K562 (cell line): Measurements from ENCODE around the gene IRAG1. TPM values are rescaled to one million over a fixed set of nuclear protein-coding genes. Genes with fewer than 3 reads are reported as not detected.

Experiments used
- ATAC-seq: fragments of 200-7000 bp; cut with Tn5 transposase; 3 replicates; pipeline ENCODE4 v1.9.1; 2020; ENCODE audit warnings: moderate library complexity
- BruUV-seq: library from RNA; stranded (reverse); fragments of 400-500 nt; replicated peaks from 2 replicates; lab custom pipeline; 2021; lab: Mats Ljungman, UMichigan
- CTCF ChIA-PET: fragments of 300-600 bp; formaldehyde crosslinking; extraction: SDS; loops from one replicate; lab custom pipeline; 2021; ENCODE audit warnings: low intra/inter-chr PET ratio; lab: Yijun Ruan, JAX
- POLR2A ChIA-PET: fragments of 300-600, 350-650 bp; sonication (Branson Sonifier 250); formaldehyde crosslinking; extraction: SDS; loops from one replicate; lab custom pipeline; 2021; ENCODE audit warnings: antibody characterized with exemption, inconsistent platforms; lab: Yijun Ruan, JAX
- DNase-seq, 4 experiments: peaks; one replicate each; pipeline versions ENCODE4 v3.0.0 to v3.0.0-alpha.2; 2011 to 2018; ENCODE audit warnings: low spot score in 3 of 4, mixed read lengths in 3 of 4; ENCODE audit errors: extremely low read depth in 1 of 4
- FAIRE-seq: peaks from 2 replicates; lab custom pipeline; 2011; peaks lifted over from hg19 to GRCh38; lab: Jason Lieb, UNC
- H2AFZ ChIP-seq: 2 replicates; pipeline ENCODE4 v1.6.0; 2011; ENCODE audit warnings: low read depth, low read length, control low read depth, inconsistent platforms
- H3K27ac ChIP-seq: fragments of 200-600 bp; 3 replicates; pipeline ENCODE4 v1.8.0; 2011; ENCODE audit warnings: low read depth, mild to moderate bottlenecking, control low read depth, inconsistent platforms, low read length, moderate library complexity, mixed read lengths; ENCODE audit errors: extremely low read depth
- H3K27me3 ChIP-seq, 2 experiments: fragments of 300-600 bp in 1 of 2; 2 replicates in 1 of 2; 3 replicates in 1 of 2; pipeline versions ENCODE4 v1.6.0 to v1.8.0; 2011; ENCODE audit warnings: inconsistent platforms in 2 of 2, low read length in 2 of 2, mild to moderate bottlenecking in 1 of 2, mixed read lengths in 1 of 2, moderate library complexity in 1 of 2; ENCODE audit not compliant: control insufficient read depth in 2 of 2, insufficient read depth in 2 of 2
- H3K36me3 ChIP-seq: fragments of 300-600 bp; 3 replicates; pipeline ENCODE4 v1.8.0; 2011; ENCODE audit warnings: mild to moderate bottlenecking, low read length, inconsistent platforms; ENCODE audit not compliant: control insufficient read depth, insufficient read depth
- H3K4me1 ChIP-seq, 2 experiments: fragments of 200-600 bp in 1 of 2; replicated peaks in 1 of 2; 2 replicates in 1 of 2; 3 replicates in 1 of 2; pipeline versions ENCODE4 v1.5.1 to v1.8.0; 2011; ENCODE audit warnings: inconsistent platforms in 2 of 2, low read length in 2 of 2, mild to moderate bottlenecking in 1 of 2, mixed read lengths in 1 of 2, moderate library complexity in 1 of 2; ENCODE audit not compliant: control insufficient read depth in 2 of 2, insufficient read depth in 2 of 2
- H3K4me2 ChIP-seq: 2 replicates; pipeline ENCODE4 v1.6.1; 2011; ENCODE audit warnings: low read length, control low read depth, inconsistent platforms, mixed read lengths; ENCODE audit not compliant: insufficient read depth
- H3K4me3 ChIP-seq: fragments of 200-600 bp; sonication (generic), shearing (Covaris generic); 2 replicates; pipeline ENCODE4 v1.5.1; 2016; ENCODE audit warnings: control low read depth, inconsistent platforms
- H3K79me2 ChIP-seq: fragments of 200-600 bp; 3 replicates; pipeline ENCODE4 v1.8.0; 2011; ENCODE audit warnings: low read length, inconsistent platforms; ENCODE audit not compliant: control insufficient read depth, insufficient read depth
- H3K9ac ChIP-seq, 2 experiments: 2 replicates each; pipeline versions ENCODE4 v1.6.0 to v1.6.1; 2011; ENCODE audit warnings: low read depth in 2 of 2, low read length in 2 of 2, control low read depth in 1 of 2, inconsistent platforms in 1 of 2, mild to moderate bottlenecking in 1 of 2, mixed read lengths in 1 of 2; ENCODE audit not compliant: insufficient read depth in 1 of 2
- H3K9me1 ChIP-seq: one replicate; pipeline ENCODE4 v1.6.0; 2011; ENCODE audit warnings: inconsistent platforms, mild to moderate bottlenecking, low read length, moderate library complexity; ENCODE audit not compliant: control insufficient read depth, insufficient read depth
- H3K9me3 ChIP-seq: replicated peaks from 2 replicates; pipeline ENCODE4 v1.5.1; 2011; ENCODE audit warnings: low read depth, low read length, inconsistent platforms; ENCODE audit not compliant: control insufficient read depth, insufficient read depth
- H4K20me1 ChIP-seq: replicated peaks from 2 replicates; pipeline ENCODE4 v1.6.1; 2011; ENCODE audit warnings: low read length, inconsistent platforms, mixed read lengths; ENCODE audit not compliant: control insufficient read depth, insufficient read depth
- CEBPG ChIP-seq, 3 experiments: fragments of 200-800 bp in 1 of 3; sonication (Bioruptor generic) in 1 of 3; sonication (generic) in 1 of 3; formaldehyde crosslinking in 1 of 3; IDR thresholded peaks in 2 of 3; conservative IDR thresholded peaks in 1 of 3; 2 replicates each; pipeline versions ENCODE4 v1.6.1 to v1.8.0; 2016 to 2022; ENCODE audit warnings: missing compliant biosample characterization in 2 of 3, missing genetic modification characterization in 2 of 3, mild to moderate bottlenecking in 1 of 3, missing genetic modification reagents in 1 of 3
- CHD2 ChIP-seq: IDR thresholded peaks from 2 replicates; pipeline ENCODE4 v1.6.1; 2011; ENCODE audit warnings: low read depth, low read length
- DACH1 ChIP-seq: fragments of 450-650 bp; IDR thresholded peaks from 2 replicates; pipeline ENCODE4 v1.6.1; 2018; ENCODE audit not compliant: partially characterized antibody
- DPF2 ChIP-seq: fragments of 450-650 bp; IDR thresholded peaks from 2 replicates; pipeline ENCODE4 v1.6.1; 2016
- EGR1 ChIP-seq: fragments of 450-650 bp; conservative IDR thresholded peaks from 2 replicates; pipeline ENCODE4 v1.6.1; 2017; ENCODE audit warnings: mild to moderate bottlenecking
- HMGXB4 ChIP-seq: sonication (generic); formaldehyde crosslinking; IDR thresholded peaks from 2 replicates; pipeline ENCODE4 v1.8.1; 2023; ENCODE audit warnings: mild to moderate bottlenecking, missing genetic modification reagents
- HSF4 ChIP-seq: fragments of 250-450 bp; sonication (Bioruptor Pico); IDR thresholded peaks from 2 replicates; pipeline ENCODE4 v2.1.2; 2022; ENCODE audit warnings: mild to moderate bottlenecking, moderate library complexity, borderline replicate concordance
- KDM4B ChIP-seq, 2 experiments: fragments of 450-650 bp in 1 of 2; sonication (generic) in 1 of 2; IDR thresholded peaks; 2 replicates each; pipeline ENCODE4 v1.6.1; 2016 to 2017; ENCODE audit warnings: borderline replicate concordance in 2 of 2, antibody characterized with exemption in 1 of 2, low read depth in 1 of 2, mild to moderate bottlenecking in 1 of 2
- NBN ChIP-seq: fragments of 450-650 bp; IDR thresholded peaks from 2 replicates; pipeline ENCODE4 v1.6.1; 2016; ENCODE audit warnings: low read depth, mild to moderate bottlenecking
- PTTG1 ChIP-seq: fragments of 450-650 bp; IDR thresholded peaks from 2 replicates; pipeline ENCODE4 v1.6.1; 2016; ENCODE audit warnings: low read depth, mild to moderate bottlenecking, missing genetic modification characterization, missing compliant biosample characterization
- SLC30A9 ChIP-seq: fragments of 250-450 bp; sonication (Bioruptor Pico); IDR thresholded peaks from 2 replicates; pipeline ENCODE4 v1.8.0; 2022; ENCODE audit warnings: mild to moderate bottlenecking, moderate library complexity
- SMC3 ChIP-seq: conservative IDR thresholded peaks from 2 replicates; pipeline ENCODE4 v1.6.1; 2011; ENCODE audit warnings: low read depth, low read length, improper control_type of control experiment; ENCODE audit not compliant: insufficient read depth
- TFAP4 ChIP-seq: sonication (generic); formaldehyde crosslinking; IDR thresholded peaks from 2 replicates; pipeline ENCODE4 v1.8.0; 2022; ENCODE audit warnings: missing genetic modification reagents, mild to moderate bottlenecking, moderate library complexity, borderline replicate concordance
- USF2 ChIP-seq: sonication (generic); formaldehyde crosslinking; IDR thresholded peaks from 2 replicates; pipeline ENCODE4 v1.5.0; 2020; ENCODE audit warnings: missing genetic modification reagents
- ZNF3 ChIP-seq: fragments of 250-450 bp; sonication (Bioruptor Pico); IDR thresholded peaks from 2 replicates; pipeline ENCODE4 v1.5.0; 2021; ENCODE audit warnings: mild to moderate bottlenecking, moderate library complexity
- ZNF707 ChIP-seq: fragments of 250-450 bp; sonication (Bioruptor Pico); conservative IDR thresholded peaks from 2 replicates; pipeline ENCODE4 v1.8.0; 2022; ENCODE audit warnings: inconsistent platforms, mild to moderate bottlenecking, moderate library complexity
- WGBS: fragments of 100-300 bp; shearing (Covaris generic); methylation state at CpG from one replicate; pipeline ENCODE4 v1.1.6; 2016; ENCODE audit warnings: low coverage, mixed read lengths; ENCODE audit not compliant: insufficient coverage; ENCODE audit errors: missing lambda C conversion rate; 5-methylcytosine and 5-hydroxymethylcytosine counted together
- in situ Hi-C: fragments of 300-500 bp; cut with MboI; formaldehyde crosslinking; loops from 4 replicates; pipeline ENCODE4 v1.15.0; 2018; ENCODE audit warnings: inconsistent platforms, mixed read lengths
- intact Hi-C: fragments of 100-400 bp; cut with micrococcal nuclease; formaldehyde crosslinking; loops from 2 replicates; pipeline ENCODE4 v1.14.2; 2022
- polyA plus RNA-seq, 8 experiments: library from polyadenylated mRNA; depleted of rRNA in 4 of 8; stranded (reverse) in 5 of 8; unstranded in 3 of 8; fragments of >200 nt; fragmentation: Nextera tagmentation in 2 of 8; fragmentation: Illumina TruSeq in 1 of 8; extraction: Ambion mirVana in 2 of 8; extraction: Trizol in 1 of 8; gene quantifications; 2 replicates each; pipeline versions ENCODE4 v1.2.1 to v1.2.3, GENCODE V29; 2011 to 2014; ENCODE audit warnings: inconsistent platforms in 1 of 8, missing spikeins in 1 of 8
- total RNA-seq, 7 experiments: library from RNA; depleted of rRNA in 6 of 7; stranded (reverse); fragments of >200 nt in 6 of 7; fragmentation: Illumina TruSeq in 2 of 7; extraction: Trizol in 2 of 7; gene quantifications; 2 replicates each; pipeline versions ENCODE4 v1.2.1 to v1.2.3, GENCODE V29; 2011 to 2021; ENCODE audit warnings: low replicate concordance in 1 of 7
- TF ChIP-seq, protein P1 (sequence below): fragments of 450-650 bp; formaldehyde crosslinking; IDR thresholded peaks from 2 replicates; pipeline ENCODE4 v1.4.0; 2020; ENCODE audit warnings: mild to moderate bottlenecking, mixed read lengths

Gene IRAG1
- total and polyA plus RNA-seq, 9 of the 15 experiments (the other 6 are each of a cell fraction or from before 2014, with no cell fraction given): 0.01 to 0.22 (median 0.09) TPM; not detected in 1

GRCh38 chr11:10708131-10708530, 14.6 kb upstream of the IRAG1 start (continued):
- TF ChIP-seq USF2 (CRISPR knock-in tag) (0 out of 2 replicates have a peak, but pooled peaks have one; percentile 11), SMC3 (no peak), CEBPG (CRISPR knock-in tag; IDR thresholded peaks at IDR 0.05) (no peak), CEBPG (tag; conservative IDR thresholded peaks at IDR 0.05 in 1 of 2, IDR thresholded peaks at IDR 0.05 in 1 of 2) (no peak), DPF2 (0 out of 2 replicates have a peak, but pooled peaks have one; percentile 26), EGR1 (peak; percentile 59), SLC30A9 (no peak)
- TF ChIP-seq, protein P1, sequence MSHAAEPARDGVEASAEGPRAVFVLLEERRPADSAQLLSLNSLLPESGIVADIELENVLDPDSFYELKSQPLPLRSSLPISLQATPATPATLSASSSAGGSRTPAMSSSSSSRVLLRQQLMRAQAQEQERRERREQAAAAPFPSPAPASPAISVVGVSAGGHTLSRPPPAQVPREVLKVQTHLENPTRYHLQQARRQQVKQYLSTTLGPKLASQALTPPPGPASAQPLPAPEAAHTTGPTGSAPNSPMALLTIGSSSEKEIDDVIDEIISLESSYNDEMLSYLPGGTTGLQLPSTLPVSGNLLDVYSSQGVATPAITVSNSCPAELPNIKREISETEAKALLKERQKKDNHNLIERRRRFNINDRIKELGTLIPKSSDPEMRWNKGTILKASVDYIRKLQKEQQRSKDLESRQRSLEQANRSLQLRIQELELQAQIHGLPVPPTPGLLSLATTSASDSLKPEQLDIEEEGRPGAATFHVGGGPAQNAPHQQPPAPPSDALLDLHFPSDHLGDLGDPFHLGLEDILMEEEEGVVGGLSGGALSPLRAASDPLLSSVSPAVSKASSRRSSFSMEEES: 0 out of 2 replicates have a peak, but pooled peaks have one; percentile 0
- TF ChIP-seq, all 486 proteins: peak for 8

DNA sequence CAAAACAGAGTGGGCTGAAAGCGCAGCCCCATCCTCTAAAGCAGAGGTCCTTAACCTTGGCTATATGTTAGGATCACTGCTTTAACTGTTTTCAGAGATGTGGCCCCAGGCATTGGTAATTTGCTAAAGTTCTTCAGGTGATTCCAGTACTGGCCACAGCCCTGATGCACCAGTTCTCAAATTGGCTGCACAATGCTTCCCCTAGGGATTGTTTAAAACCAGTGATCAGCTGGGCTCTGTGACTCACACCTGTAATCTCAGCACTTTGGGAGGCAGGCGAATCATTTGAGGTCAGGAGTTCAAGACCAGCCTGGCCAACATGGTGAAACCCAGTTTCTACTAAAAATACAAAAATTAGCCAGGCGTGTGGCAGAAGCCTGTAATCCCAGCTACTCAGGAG, 8.4 kb upstream of the IRAG1 start:
- Histone ChIP-seq H4K20me1 (no peaks in the 10 kb centered on the region), H3K36me3 (no peaks in the 10 kb centered on the region), H3K9ac (no peak overlapping the region), H2AFZ (no peak overlapping the region), H3K9me1 (no peaks in the 10 kb centered on the region), H3K79me2 (no peaks in the 10 kb centered on the region), H3K4me3 (no peak overlapping the region), H3K4me2 (no peak overlapping the region), H3K27ac (no peak overlapping the region), H3K27me3 (peaks cover 0 to 7% of the 10 kb centered on the region in 2 experiments; a peak in 1 of 5 replicates), H3K4me1 (no peaks in the 10 kb centered on the region), H3K9me3 (peaks cover 2% of the 10 kb centered on the region; the same call in 1 of the 2 replicates)
- no TSS peak for BruUV-seq
- ATAC-seq: no peak
- DNase-seq: no peak
- 5% methylated on average over 3 of the region's 3 CpGs for WGBS
- in situ Hi-C loops (no loop called here), intact Hi-C loops (no loop called here)
- no peak for FAIRE-seq
- ChIA-PET POLR2A (interaction anchor here (1.7 kb wide), 1 partner anchor 15 kb away, joined by 6 read pairs; no protein-coding TSS in a partner anchor), CTCF (no interaction called here)
- peak; percentile 30 for TF ChIP-seq DACH1
- peak; percentile 60 for TF ChIP-seq TFAP4 (CRISPR knock-in tag)
- no peak for TF ChIP-seq ZNF3 (CRISPR knock-in tag)
- no peak for TF ChIP-seq HSF4
- no peak for TF ChIP-seq NBN
- TF ChIP-seq CHD2: no peak
- no peak for TF ChIP-seq ZNF707 (CRISPR knock-in tag)
- no peak for TF ChIP-seq HMGXB4
- TF ChIP-seq PTTG1: no peak
- no peak for TF ChIP-seq KDM4B (IDR thresholded peaks at IDR 0.05; ENCODE audit: borderline replicate concordance in 2 of 2, low read depth in 1 of 2)
